Lower leg skin (tissue), 3 donors: ENCODE measurements around the gene SERPINA3.

Experiments used
- CTCF ChIP-seq, 3 donors: fragments of 450-650 bp; IDR thresholded peaks; one replicate each; pipeline ENCODE4 v1.5.1; 2016; ENCODE audit warnings: antibody characterized with exemption in 3 of 3, mild to moderate bottlenecking in 3 of 3, moderate library complexity in 2 of 3
- POLR2A ChIP-seq, 2 donors: fragments of 450-650 bp; IDR thresholded peaks; one replicate each; pipeline ENCODE4 v1.6.1; 2016 to 2017; ENCODE audit warnings: antibody characterized with exemption in 2 of 2, mild to moderate bottlenecking in 1 of 2, moderate library complexity in 1 of 2

DNA sequence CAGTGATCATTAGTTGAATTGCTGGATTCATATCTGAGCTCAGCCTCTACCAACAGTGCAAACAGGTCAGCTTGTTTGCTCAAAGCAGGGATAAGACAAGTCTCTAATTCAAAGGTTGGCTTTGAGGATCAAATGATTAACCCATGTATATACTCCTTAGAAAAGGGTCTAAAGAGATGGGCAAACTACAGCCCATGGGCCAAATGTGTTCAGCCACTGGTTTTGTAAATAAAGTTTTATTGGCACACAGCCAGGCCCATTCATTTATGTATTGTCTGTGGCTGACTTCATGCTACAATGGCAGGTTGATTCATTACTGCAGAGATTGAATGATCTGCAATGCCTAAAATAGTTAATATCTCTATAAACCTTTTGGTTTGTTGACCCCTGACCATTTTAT, 47.8 kb upstream of the SERPINA3 start:
- no peak for TF ChIP-seq CTCF (IDR thresholded peaks at IDR 0.05)
- no peak for TF ChIP-seq POLR2A (IDR thresholded peaks at IDR 0.05)
